ENCODE results near the gene TXNRD2. TPM values are rescaled to one million over a fixed set of nuclear protein-coding genes. Genes with fewer than 3 reads are reported as not detected.
A peak's percentile ranks its signal among the peaks of the same experiment; 100 is the strongest.

The TXNRD2 gene
- total RNA-seq, 4 donors from 2014 or later: 34.8 to 40.6 (median 37.8) TPM

DNA sequence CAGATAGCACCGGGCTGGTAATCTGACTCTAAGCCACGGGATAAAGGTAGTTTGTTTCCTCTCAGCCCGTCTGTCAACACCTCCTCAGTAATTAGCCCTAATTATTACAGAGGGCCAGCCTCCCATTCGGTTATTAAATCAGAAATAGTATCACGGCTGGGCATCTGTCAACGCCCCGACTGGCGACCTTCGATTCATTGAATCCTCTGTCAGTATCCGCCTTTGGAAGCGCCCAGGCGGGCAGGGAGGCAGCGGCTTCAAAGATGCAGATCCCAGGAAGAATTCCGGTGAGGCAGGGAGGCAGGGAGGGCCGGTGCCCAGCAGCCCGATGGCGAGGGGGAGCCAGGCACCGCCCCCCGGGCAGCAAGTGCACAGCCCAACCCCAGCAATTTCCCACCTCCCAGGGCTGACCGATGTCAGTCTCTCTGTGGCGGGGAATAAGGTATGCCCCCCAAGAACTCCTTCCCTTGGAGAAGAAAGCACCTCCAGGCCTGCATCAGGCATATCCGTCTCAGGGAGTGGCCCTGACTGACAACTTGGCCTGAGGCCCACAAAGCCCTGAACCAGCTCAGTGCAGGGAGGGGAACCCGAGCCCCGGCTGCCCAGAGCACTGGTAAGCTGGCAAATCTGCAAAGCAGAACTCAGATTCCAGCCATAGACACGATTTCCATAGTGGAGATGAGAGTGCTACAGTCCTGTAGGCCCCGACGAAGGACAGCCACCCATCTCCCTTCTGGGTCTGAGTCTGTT is 98.3 kb downstream of the TXNRD2 start:
- 66 to 70% methylated on average over 26 to 27 of the region's 27 CpGs for WGBS, 2 donors
- peaks cover 0 to 28% (median 14%) of the 10 kb centered on the region in 4 donors for H3K4me1 ChIP-seq
- no peak overlapping the region for H3K4me3 ChIP-seq
- H3K36me3 ChIP-seq: peaks cover 0 to 9% (median 0%) of the 10 kb centered on the region in 3 donors
- no peak for TF ChIP-seq EP300 (IDR thresholded peaks at IDR 0.05)
- TF ChIP-seq, protein P1, sequence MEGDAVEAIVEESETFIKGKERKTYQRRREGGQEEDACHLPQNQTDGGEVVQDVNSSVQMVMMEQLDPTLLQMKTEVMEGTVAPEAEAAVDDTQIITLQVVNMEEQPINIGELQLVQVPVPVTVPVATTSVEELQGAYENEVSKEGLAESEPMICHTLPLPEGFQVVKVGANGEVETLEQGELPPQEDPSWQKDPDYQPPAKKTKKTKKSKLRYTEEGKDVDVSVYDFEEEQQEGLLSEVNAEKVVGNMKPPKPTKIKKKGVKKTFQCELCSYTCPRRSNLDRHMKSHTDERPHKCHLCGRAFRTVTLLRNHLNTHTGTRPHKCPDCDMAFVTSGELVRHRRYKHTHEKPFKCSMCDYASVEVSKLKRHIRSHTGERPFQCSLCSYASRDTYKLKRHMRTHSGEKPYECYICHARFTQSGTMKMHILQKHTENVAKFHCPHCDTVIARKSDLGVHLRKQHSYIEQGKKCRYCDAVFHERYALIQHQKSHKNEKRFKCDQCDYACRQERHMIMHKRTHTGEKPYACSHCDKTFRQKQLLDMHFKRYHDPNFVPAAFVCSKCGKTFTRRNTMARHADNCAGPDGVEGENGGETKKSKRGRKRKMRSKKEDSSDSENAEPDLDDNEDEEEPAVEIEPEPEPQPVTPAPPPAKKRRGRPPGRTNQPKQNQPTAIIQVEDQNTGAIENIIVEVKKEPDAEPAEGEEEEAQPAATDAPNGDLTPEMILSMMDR (IDR thresholded peaks at IDR 0.05): no peak
- no peak for TF ChIP-seq POLR2A (IDR thresholded peaks at IDR 0.05)
- DNase-seq (ENCODE audit: low spot score in 2 of 2): no peak
- H3K9me3 ChIP-seq: peaks cover 0 to 4% (median 0%) of the 10 kb centered on the region in 4 donors
- H3K27me3 ChIP-seq: no peaks in the 10 kb centered on the region
- H3K27ac ChIP-seq: peak overlapping the region in 2 of 4 donors; percentile 72 to 75

DNA sequence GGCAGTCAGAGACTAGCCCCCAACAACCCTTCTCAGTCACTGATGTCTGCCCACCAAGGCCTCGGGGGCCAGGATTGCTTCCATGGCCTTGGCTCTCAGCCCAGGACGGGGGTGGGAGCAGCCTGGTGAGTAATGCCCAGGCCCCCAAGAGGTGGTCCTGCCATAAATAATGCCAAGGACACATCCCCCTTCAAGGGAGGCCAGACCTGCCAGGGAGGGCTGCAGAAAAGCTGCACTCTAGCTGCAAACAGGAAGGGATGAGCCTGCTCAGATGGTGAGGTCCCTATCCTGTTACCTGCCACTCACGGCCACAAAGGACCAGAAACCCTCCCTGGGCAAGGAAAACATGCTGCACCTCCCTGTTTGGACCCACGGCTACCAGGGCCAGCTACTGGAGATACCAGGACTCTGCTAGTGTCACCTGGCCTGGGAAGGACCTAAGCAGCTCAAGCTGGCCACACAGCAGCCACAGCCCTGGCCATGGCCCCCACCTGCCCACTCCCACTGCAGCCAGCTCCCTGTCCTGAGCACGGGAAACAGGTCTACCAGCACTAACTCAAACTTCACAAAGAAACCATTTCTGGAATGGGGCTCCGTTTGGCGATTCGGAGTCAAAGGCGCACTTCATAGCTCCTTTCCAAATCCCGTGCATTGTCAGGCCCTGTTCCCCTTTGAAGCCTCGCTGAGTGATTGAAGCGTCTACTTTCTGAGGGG is 99.1 kb downstream of the TXNRD2 start:
- Histone ChIP-seq H3K36me3 (peaks cover 0 to 8% (median 0%) of the 10 kb centered on the region in 3 donors), H3K4me1 (peaks cover 0 to 28% (median 14%) of the 10 kb centered on the region in 4 donors), H3K27ac (no peak overlapping the region), H3K9me3 (peaks cover 0 to 4% (median 0%) of the 10 kb centered on the region in 4 donors), H3K27me3 (no peaks in the 10 kb centered on the region), H3K4me3 (no peak overlapping the region)
- no peak for DNase-seq (ENCODE audit: low spot score in 2 of 2)
- TF ChIP-seq, protein P1 (IDR thresholded peaks at IDR 0.05): no peak
- TF ChIP-seq EP300 (IDR thresholded peaks at IDR 0.05): no peak
- TF ChIP-seq POLR2A (IDR thresholded peaks at IDR 0.05): no peak
- 85 to 94% methylated on average over 10 to 12 of the region's 12 CpGs for WGBS, 2 donors

DNA sequence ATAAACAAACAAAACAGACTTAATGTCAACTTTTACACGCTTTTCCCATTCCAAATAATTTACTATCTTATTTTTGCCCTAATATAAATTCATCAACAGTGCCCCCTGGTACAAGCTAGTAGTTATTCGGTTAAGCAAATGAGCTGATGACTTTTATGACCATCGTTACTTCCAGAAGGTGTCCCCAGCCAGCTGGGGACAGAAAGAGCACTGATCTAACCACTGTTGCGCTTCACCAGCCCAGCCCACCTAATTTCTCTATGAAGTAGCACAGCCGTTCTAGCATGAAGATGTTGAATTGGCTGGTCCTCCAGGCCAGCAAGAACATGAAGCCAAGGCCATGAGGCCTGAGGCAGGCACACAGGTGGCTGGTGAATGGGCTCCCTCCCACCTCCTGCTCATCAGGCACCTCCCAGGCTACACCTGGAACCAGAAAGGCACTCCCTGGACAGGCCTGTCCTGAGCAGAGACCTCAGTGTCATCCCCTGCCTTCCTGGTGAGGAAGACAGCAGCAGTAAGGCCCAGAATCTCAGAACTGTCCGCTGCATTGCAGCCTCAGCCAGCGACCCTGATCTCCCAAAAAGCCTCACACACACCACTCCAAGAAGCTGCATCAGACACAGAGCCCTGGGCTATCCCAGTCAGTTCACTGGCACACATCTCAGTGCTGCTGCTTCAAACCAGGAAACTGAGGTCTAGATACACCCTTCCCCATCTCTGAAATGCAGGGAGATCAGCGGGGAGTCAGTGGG is 99.8 kb downstream of the TXNRD2 start:
- no peak overlapping the region for H3K4me3 ChIP-seq
- no peak for DNase-seq (ENCODE audit: low spot score in 2 of 2)
- 73 to 88% methylated on average over 7 to 8 of the region's 8 CpGs for WGBS, 2 donors
- peaks cover 0 to 1% (median 0%) of the 10 kb centered on the region in 3 donors for H3K36me3 ChIP-seq
- no peak for TF ChIP-seq POLR2A (IDR thresholded peaks at IDR 0.05)
- TF ChIP-seq, protein P1 (IDR thresholded peaks at IDR 0.05): no peak
- TF ChIP-seq EP300 (IDR thresholded peaks at IDR 0.05): no peak
- peaks cover 0 to 28% (median 14%) of the 10 kb centered on the region in 4 donors for H3K4me1 ChIP-seq
- H3K27ac ChIP-seq: no peak overlapping the region
- no peaks in the 10 kb centered on the region for H3K27me3 ChIP-seq
- H3K9me3 ChIP-seq: no peaks in the 10 kb centered on the region

DNA sequence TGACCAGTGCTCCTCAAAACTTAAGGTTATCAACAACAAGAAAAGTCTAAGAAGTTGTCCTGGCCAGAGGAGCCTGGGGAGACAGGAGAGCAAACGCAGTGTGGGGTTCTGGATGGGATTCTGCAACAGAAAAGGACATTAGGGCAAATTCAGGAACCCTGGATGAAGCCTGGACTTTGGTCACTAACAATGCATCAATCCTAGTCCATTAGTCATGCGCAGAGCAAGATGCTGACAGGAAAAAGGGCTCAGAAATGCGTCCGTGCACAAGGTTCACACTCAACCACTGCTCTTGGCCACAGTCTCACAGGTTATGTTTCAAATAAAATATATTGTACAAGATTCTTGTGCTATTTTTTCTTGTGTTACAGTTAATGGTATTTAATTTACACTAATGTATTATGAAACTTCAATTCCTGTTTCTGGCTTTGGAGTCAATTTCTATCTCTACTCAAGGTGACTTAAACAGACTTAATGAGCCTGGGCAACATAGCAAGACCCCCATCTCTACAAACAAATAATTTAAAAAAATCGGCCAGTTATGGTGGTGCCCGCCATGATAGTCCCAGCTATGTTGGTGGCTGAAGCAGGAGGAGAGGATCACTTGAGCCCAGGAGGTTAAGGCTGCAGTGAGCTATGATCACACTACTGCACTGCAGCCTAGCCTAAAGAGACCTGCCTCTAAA is 100.5 kb downstream of the TXNRD2 start:
- no peaks in the 10 kb centered on the region for H3K27me3 ChIP-seq
- TF ChIP-seq EP300 (IDR thresholded peaks at IDR 0.05) (no peak), POLR2A (IDR thresholded peaks at IDR 0.05) (no peak)
- TF ChIP-seq, protein P1 (IDR thresholded peaks at IDR 0.05): no peak
- no peak overlapping the region for H3K4me3 ChIP-seq
- H3K9me3 ChIP-seq: no peaks in the 10 kb centered on the region
- peaks cover 0 to 28% (median 14%) of the 10 kb centered on the region in 4 donors for H3K4me1 ChIP-seq
- no peak for DNase-seq (ENCODE audit: low spot score in 2 of 2)
- no peak overlapping the region for H3K27ac ChIP-seq
- H3K36me3 ChIP-seq: no peaks in the 10 kb centered on the region
- WGBS, 2 donors: 94 to 96% methylated on average over 6 of the region's 6 CpGs

All from tibial nerve (tissue), 4 donors.